AG04449 (cell line): ENCODE measurements around the gene DUS1L.

ENCODE experiments used
- CTCF ChIA-PET: fragments of 350-600 bp; formaldehyde crosslinking; extraction: SDS; loops from one replicate; lab custom pipeline; 2021; ENCODE audit warnings: antibody characterized with exemption; lab: Yijun Ruan, JAX
- POLR2A ChIA-PET: fragments of 400-600, 350-600 bp; formaldehyde crosslinking; extraction: SDS; loops from one replicate; lab custom pipeline; 2020; ENCODE audit warnings: antibody characterized with exemption, inconsistent platforms; lab: Yijun Ruan, JAX
- DNase-seq: peaks from one replicate; pipeline ENCODE4 v3.0.0-alpha.2; 2010; ENCODE audit warnings: low read depth, low spot score
- H3K4me3 ChIP-seq: 2 replicates; pipeline ENCODE4 v1.5.1; 2011; ENCODE audit warnings: low read depth, mild to moderate bottlenecking, control low read depth, low read length
- TF ChIP-seq, protein P1 (sequence below): IDR thresholded peaks from one replicate; pipeline ENCODE4 v1.5.1; 2011; ENCODE audit warnings: mild to moderate bottlenecking, moderate library complexity, low read length, control low read depth, inconsistent platforms; ENCODE audit not compliant: insufficient read depth; ENCODE audit errors: missing control alignments

The DUS1L gene

GRCh38 chr17:82063424-82064415 is 1.9 kb downstream of the DUS1L start:
- peak overlapping the region; percentile 73 for H3K4me3 ChIP-seq
- ChIA-PET POLR2A (interaction anchor here (1.2 kb wide), 1 partner anchor 10 kb away, joined by 4 read pairs; no protein-coding TSS in a partner anchor), CTCF (interaction anchor here (1.0 to 3.9 kb wide), 4 partner anchors 9 to 104 kb away, joined by 3 to 12 read pairs (median 6); partner anchors contain the start of genes DCXR and RAC3)
- DNase-seq, result no peak
- TF ChIP-seq, protein P1, sequence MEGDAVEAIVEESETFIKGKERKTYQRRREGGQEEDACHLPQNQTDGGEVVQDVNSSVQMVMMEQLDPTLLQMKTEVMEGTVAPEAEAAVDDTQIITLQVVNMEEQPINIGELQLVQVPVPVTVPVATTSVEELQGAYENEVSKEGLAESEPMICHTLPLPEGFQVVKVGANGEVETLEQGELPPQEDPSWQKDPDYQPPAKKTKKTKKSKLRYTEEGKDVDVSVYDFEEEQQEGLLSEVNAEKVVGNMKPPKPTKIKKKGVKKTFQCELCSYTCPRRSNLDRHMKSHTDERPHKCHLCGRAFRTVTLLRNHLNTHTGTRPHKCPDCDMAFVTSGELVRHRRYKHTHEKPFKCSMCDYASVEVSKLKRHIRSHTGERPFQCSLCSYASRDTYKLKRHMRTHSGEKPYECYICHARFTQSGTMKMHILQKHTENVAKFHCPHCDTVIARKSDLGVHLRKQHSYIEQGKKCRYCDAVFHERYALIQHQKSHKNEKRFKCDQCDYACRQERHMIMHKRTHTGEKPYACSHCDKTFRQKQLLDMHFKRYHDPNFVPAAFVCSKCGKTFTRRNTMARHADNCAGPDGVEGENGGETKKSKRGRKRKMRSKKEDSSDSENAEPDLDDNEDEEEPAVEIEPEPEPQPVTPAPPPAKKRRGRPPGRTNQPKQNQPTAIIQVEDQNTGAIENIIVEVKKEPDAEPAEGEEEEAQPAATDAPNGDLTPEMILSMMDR, result no peak

DNA sequence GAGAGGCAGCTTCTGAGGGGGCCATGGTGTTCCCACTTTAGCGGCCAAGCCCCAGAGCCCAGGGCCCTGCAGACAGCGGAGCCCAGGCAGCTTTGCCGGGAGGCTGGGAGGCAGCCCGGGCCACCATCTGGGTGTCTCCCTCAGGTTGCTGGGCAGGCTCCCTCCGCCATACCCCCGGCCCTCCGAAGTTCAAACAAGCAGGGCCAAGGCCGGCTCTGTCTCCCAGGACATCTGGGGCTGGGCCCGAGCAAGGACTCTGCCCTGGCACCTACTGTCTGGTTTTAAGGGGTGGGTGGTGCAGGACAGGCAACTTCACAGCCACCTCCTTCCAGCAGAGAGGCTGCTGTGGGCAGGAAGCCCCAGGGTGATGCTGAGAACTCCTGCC is 2.6 kb downstream of the DUS1L start:
- DNase-seq, result no peak
- no peak overlapping the region; the same call in 1 of the 2 replicates for H3K4me3 ChIP-seq
- TF ChIP-seq, protein P1, result no peak
- CTCF ChIA-PET, result interaction anchor here (1.0 to 3.9 kb wide), 2 partner anchors 25 to 33 kb away, joined by 3 to 12 read pairs; partner anchors contain the start of genes DCXR and RAC3
- POLR2A ChIA-PET, result no interaction called here

GRCh38 chr17:82062076-82062983 is 3.3 kb downstream of the DUS1L start:
- ChIA-PET POLR2A (no interaction called here), CTCF (interaction anchor here (1.5 to 3.9 kb wide), 2 partner anchors 32 to 89 kb away, joined by 3 to 12 read pairs; partner anchors contain the start of gene RAC3)
- H3K4me3 ChIP-seq, result no peak overlapping the region
- no peak for DNase-seq
- TF ChIP-seq, protein P1, result no peak

- ChIA-PET CTCF (interaction anchor here (1.5 to 3.9 kb wide), 2 partner anchors 31 to 90 kb away, joined by 3 to 12 read pairs; partner anchors contain the start of gene RAC3), POLR2A (interaction anchor here (1.0 kb wide), 1 partner anchor 12 kb away, joined by 3 read pairs; no protein-coding TSS in a partner anchor)
These were observed 4.3 kb downstream of the DUS1L start for GRCh38 chr17:82061047-82061925.

DNA sequence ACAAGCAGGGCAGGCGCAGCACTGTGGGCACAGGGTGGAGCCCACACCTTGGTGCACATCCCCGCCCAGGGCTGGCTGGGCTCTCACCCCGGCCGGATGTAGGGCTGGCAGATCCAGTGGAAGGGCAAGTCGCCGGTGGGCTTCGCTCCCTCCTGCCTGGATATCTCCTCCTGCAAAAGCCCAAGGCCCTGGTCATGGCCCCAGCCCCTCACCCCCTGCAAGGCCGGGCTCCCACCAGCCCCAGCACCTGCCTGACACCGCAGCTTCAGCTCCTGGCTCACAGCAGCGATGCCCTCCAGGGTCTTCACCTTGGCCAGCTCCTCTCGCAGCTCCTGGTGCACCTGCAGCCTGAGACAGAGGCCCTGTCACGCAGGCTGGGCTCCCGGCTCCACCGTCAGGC is 5.0 kb downstream of the DUS1L start:
- CTCF ChIA-PET, result interaction anchor here (1.7 kb wide), 1 partner anchor 41 kb away, joined by 6 read pairs; no protein-coding TSS in a partner anchor
- TF ChIP-seq, protein P1, result no peak
- no peak overlapping the region for H3K4me3 ChIP-seq
- POLR2A ChIA-PET, result interaction anchor here (1.0 kb wide), 1 partner anchor 13 kb away, joined by 3 read pairs; no protein-coding TSS in a partner anchor
- no peak for DNase-seq

More at GRCh38 chr17:82061047-82061925, 4.3 kb downstream of the DUS1L start:
- H3K4me3 ChIP-seq, result no peak overlapping the region
- DNase-seq, result no peak
- TF ChIP-seq, protein P1, result no peak
